GM19239 (cell line): ENCODE measurements around the gene NAALADL2.
"Not testable (repeated sequence)": the region's sequence is repeated elsewhere in the genome, so short reads cannot be mapped to it uniquely, and the experiment has no call there.

Experiments
- DNase-seq: peaks from one replicate; pipeline ENCODE4 v3.0.0; 2011; ENCODE audit warnings: low spot score; ENCODE audit not compliant: insufficient read length
- FAIRE-seq: peaks from 2 replicates; lab custom pipeline; 2011; peaks lifted over from hg19 to GRCh38; lab: Jason Lieb, UNC

The NAALADL2 gene

GRCh38 chr3:175386630-175387029 lies 527.5 kb downstream of the NAALADL2 start:
- FAIRE-seq (no peak), DNase-seq (no peak)

GRCh38 chr3:175389560-175389959 lies 530.4 kb downstream of the NAALADL2 start:
- DNase-seq (no peak), FAIRE-seq (no peak)

DNA sequence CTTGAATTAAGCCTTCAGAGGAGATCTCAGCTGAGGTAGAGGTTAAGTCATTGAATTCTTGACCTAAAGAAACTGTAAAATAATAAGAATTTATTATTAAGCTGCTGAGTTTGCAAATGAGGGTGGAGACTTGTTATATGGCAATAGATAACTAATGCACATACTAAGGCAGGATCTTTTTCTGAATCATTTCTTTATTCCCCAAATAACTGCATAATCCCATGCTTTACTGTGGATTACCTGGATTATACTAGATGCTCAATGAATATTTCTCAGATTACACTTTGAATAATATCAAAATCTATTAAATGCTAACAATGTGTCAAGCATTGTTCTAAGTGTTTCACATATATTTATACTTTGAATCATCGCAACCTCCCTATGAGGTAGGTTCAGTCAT lies 532.5 kb downstream of the NAALADL2 start:
- DNase-seq (no peak), FAIRE-seq (no peak)

GRCh38 chr3:175392653-175393052 lies 533.5 kb downstream of the NAALADL2 start:
- DNase-seq = no peak

DNA sequence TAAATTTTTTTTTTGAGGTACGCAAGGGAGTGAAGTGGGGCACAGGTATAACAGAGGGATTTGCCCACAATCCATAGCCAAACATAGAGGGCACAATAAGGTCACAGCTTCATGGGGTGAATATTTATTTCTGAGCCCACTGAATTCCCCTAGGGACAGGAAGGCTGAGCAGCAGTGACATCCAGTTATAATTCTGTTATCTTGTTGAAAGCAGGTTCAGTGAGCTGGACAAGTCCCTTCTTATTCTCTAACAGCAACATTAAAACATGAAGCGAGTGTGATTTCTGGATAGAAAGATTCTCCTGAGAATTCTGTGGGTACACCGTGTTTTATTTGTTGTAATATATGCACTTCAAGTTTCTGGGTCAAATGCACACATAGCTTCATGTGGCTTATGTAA lies 538.2 kb downstream of the NAALADL2 start:
- FAIRE-seq = no peak
- no peak for DNase-seq

More at GRCh38 chr3:175392653-175393052, 533.5 kb downstream of the NAALADL2 start:
- no peak for FAIRE-seq

DNA sequence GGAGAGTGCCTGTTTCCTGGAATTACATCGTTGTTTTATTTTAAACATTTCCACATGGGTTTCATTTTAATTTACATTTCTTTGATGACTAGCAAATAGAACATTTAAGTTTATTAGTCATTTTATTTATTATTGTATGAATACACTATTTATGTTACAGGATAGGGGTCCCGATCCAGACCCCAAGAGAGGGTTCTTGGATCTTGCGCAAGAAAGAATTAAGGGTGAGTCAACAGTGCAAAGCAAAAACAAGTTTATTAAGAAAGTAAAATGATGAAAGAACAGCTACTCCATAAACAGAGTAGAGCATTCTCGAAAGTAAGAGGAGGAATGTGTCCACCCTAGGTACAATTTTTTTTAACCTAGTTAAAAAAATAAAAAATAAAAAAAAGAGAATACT lies 539.5 kb downstream of the NAALADL2 start:
- no peak for DNase-seq
- no peak for FAIRE-seq

- DNase-seq (no peak), FAIRE-seq (no peak)
Observed at GRCh38 chr3:175399156-175399840, 540.2 kb downstream of the NAALADL2 start.

GRCh38 chr3:175404027-175404426 lies 544.9 kb downstream of the NAALADL2 start:
- FAIRE-seq (no peak), DNase-seq (no peak)

- FAIRE-seq = no peak
- no peak for DNase-seq
Observed at GRCh38 chr3:175404621-175405020, 545.5 kb downstream of the NAALADL2 start.

DNA sequence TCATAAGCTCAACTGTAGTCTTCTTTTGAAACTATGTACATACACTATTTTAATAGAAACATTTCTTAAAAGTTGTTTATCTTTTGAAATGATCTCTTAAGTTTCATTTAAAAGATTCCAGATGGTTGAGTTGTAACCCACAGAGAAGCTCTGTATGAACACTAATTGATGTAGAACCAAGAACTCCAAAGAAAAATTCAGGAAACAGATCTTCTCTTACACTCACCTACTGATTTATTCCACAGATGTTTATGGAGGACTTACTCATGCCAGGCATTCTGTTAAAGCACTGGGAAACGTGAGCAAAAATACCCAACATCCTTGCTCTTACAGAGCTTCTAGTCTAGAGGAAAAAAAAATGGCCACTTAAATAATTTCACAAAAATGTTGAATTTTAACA lies 551.1 kb downstream of the NAALADL2 start:
- DNase-seq (no peak), FAIRE-seq (no peak)

- FAIRE-seq (no peak), DNase-seq (no peak)
Observed at GRCh38 chr3:175411405-175411804, 552.3 kb downstream of the NAALADL2 start.

DNA sequence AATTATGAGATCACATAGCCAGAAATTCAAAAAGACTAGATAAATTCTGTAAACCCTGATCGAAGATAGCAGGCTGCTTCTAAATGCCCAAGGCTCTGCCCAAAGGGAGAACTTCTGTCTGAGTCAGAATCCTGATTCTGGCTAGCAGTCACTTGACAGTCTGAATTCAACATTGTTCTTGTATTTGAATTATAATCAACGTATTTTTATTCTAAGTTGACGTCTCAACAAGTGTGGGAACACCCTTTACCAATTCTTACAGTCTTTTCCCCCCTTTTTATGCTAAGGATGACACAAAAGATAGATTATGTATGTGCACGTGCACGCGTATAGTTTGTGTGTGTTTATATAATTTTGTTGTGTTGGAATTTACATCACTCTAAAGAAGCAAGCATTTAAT lies 552.8 kb downstream of the NAALADL2 start:
- DNase-seq = no peak
- FAIRE-seq = no peak

- FAIRE-seq (no peak), DNase-seq (no peak)
Observed at GRCh38 chr3:175413926-175414325, 554.8 kb downstream of the NAALADL2 start.

DNA sequence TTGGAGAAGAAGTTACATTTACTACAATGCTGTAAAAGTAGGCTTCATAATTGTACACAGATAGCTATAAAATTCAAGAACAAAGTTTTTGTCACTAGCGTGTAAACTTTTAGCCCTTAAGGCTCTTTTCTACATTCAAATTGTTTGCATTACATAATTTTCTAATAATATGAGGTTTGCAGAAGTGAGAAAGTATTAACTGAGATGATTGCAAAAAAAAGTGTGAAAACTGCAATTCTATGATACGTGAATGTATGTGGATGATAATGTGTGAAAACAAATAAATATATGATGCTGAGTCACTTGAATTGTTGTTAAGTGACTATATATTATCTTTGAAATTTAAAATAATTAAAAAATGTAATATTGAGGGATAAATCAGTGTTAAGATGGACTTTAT lies 557.5 kb downstream of the NAALADL2 start:
- FAIRE-seq (no peak), DNase-seq (no peak)

DNA sequence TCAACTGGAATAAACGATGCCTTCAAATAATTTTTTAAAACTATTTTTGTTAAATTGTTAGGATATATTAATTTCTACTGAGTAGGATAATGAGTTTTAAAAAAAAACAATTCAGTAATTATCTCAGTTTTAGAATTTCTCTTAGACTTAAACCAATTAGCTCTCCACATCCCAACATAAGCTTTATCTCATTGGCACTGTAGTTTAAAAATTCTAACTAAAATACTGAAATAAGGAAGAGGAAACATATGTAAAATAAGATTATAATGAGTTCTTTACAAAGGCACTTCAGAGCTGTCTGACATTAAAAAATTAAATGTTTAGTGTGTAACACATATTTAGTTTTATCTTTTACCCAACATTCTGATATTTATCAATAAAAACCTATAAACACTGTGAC lies 558.3 kb downstream of the NAALADL2 start:
- FAIRE-seq (no peak), DNase-seq (no peak)

- FAIRE-seq = no peak
- DNase-seq = no peak
Observed at GRCh38 chr3:175421902-175422301, 562.8 kb downstream of the NAALADL2 start.

DNA sequence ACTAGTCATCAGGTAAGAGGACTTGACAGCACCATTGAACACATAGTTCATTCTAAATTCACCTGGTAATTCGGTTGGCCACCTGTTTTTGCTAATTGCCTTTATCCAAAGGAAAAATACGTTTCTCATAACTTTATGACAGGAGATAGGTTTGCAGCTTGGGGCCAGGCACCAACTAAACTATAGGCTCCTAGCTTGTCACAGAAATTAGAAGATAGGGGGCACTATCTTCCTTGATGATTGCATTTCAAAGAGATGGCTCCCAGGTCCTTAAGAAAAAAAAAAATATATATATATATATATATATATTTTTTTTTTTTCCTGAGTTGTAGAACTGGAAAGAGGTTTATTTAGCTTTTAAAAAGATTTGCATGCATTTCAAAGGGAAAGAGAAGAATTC lies 563.6 kb downstream of the NAALADL2 start:
- DNase-seq (no peak), FAIRE-seq (no peak)

DNA sequence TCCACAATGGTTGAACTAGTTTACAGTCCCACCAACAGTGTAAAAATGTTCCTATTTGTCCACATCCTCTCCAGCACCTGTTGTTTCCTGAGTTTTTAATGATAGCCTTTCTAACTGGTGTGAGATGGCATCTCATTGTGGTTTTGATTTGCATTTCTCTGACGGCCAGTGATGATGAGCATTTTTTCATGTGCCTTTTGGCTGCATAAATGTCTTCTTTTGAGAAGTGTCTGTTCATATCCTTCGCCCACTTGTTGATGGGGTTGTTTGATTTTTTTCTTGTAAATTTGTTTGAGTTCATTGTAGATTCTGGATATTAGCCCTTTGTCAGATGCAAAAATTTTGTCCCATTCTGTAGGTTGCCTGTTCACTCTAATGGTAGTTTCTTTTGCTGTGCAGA lies 564.7 kb downstream of the NAALADL2 start:
- FAIRE-seq, DNase-seq: not testable (repeated sequence)

- no peak for FAIRE-seq
Observed at GRCh38 chr3:175426805-175427204, 567.7 kb downstream of the NAALADL2 start.

DNA sequence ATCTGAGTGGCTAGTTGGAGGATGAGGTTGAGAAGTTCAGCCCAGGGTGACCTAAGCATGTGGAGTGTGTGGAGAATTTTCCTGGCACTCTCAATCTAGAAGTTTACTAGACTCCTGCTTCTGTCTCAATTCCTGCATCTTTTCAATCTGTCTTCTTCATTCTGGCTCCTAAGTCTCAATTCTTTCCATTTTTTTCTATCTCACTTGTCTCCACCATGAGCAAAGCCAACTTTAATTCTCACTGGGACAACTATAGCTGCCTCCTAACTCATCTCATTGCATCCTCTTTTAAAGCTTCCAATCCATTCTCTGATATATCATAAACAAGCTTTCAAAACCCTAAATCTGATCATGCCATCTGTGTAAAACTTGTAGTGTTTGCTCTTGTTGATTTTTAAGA lies 569.3 kb downstream of the NAALADL2 start:
- DNase-seq (no peak), FAIRE-seq (no peak)

More at GRCh38 chr3:175426805-175427204, 567.7 kb downstream of the NAALADL2 start:
- no peak for DNase-seq

DNA sequence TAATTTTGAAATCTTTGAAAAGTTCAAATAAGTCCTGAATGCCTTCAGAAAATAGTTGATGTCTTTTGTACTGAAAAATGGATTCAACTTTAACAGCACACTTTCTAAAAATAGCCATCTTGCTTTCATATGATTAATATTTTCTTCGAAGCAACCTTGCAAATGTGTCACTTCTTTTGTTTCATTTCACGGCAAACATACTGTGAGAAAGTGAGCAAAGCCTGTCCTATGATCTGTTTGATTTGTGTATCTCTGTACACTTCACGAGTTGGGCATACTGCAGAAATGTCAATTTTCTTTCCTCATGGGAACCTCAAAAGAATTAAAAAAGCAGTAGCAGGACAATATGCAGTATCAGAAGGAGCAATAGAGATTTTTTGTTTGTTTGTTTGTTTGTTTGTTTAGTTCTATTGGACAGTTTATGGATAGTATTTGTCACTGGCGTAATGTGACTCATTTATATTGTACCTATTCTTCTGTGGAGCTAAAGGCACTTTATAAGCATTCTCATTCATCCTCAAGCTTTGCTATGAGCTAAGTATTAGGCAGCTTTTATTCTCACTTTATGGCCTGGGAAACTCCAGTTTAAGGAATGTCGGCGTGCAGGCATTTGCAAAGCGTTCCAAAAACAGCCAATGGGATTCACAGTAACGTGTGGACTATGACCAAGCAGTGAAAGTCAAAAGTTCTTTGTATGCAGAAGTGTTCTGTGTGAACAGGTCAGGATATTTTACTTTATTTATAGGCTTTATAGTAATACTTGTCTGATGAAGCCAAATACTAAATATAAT lies 572.0 kb downstream of the NAALADL2 start:
- DNase-seq (no peak), FAIRE-seq (no peak)
